HepG2 (cell line): ENCODE measurements around the gene TMEM39A. TPM values are rescaled to one million over a fixed set of nuclear protein-coding genes. Genes with fewer than 3 reads are reported as not detected.

ENCODE experiments used
- ATAC-seq: fragments of 200-7000 bp; cut with Tn5 transposase; 3 replicates; pipeline ENCODE4 v1.9.1; 2020; ENCODE audit warnings: mild to moderate bottlenecking, moderate library complexity
- BruUV-seq: library from RNA; stranded (reverse); fragments of 400-500 nt; replicated peaks from 2 replicates; lab custom pipeline; 2021; lab: Mats Ljungman, UMichigan
- CTCF ChIA-PET: fragments of 300-600 bp; formaldehyde crosslinking; extraction: SDS; loops from one replicate; lab custom pipeline; 2021; ENCODE audit warnings: low total read pairs, inconsistent platforms, low intra/inter-chr PET ratio; lab: Yijun Ruan, JAX
- POLR2A ChIA-PET: fragments of 350-600 bp; sonication (Branson Sonifier 250); formaldehyde crosslinking; loops from one replicate; lab custom pipeline; 2020; ENCODE audit warnings: antibody characterized with exemption, inconsistent platforms; lab: Yijun Ruan, JAX
- DNase-seq: peaks from one replicate; pipeline ENCODE4 v3.0.0-alpha.2; 2015; ENCODE audit warnings: low spot score
- FAIRE-seq: peaks from 3 replicates; lab custom pipeline; 2011; peaks lifted over from hg19 to GRCh38; lab: Jason Lieb, UNC
- H2AFZ ChIP-seq: one replicate; pipeline ENCODE4 v1.6.1; 2011; ENCODE audit warnings: low read length, inconsistent platforms
- H3K27ac ChIP-seq: fragments of 300-600 bp; 3 replicates; pipeline ENCODE4 v1.8.0; 2011; ENCODE audit warnings: mixed run types, mild to moderate bottlenecking, mixed read lengths, low read length, inconsistent platforms; ENCODE audit not compliant: insufficient read depth; ENCODE audit errors: extremely low read length
- H3K27me3 ChIP-seq, 2 experiments: fragments of 200-600 bp in 1 of 2; 2 replicates in 1 of 2; 3 replicates in 1 of 2; pipeline versions ENCODE4 v1.6.0 to v1.8.0; 2011; ENCODE audit warnings: low read length in 2 of 2, mild to moderate bottlenecking in 2 of 2, moderate library complexity in 2 of 2, inconsistent platforms in 1 of 2; ENCODE audit not compliant: insufficient read depth in 2 of 2, control insufficient read depth in 1 of 2
- H3K36me3 ChIP-seq, 2 experiments: fragments of 200-600 bp in 1 of 2; replicated peaks in 1 of 2; 2 replicates in 1 of 2; 3 replicates in 1 of 2; pipeline versions ENCODE4 v1.5.1 to v1.8.0; 2011; ENCODE audit warnings: low read length in 2 of 2, inconsistent platforms in 1 of 2; ENCODE audit not compliant: insufficient read depth in 2 of 2, control insufficient read depth in 1 of 2
- H3K4me1 ChIP-seq: 2 replicates; pipeline ENCODE4 v1.5.1; 2012; ENCODE audit warnings: low read length, inconsistent platforms; ENCODE audit not compliant: insufficient read depth
- H3K4me2 ChIP-seq: 2 replicates; pipeline ENCODE4 v1.6.0; 2011; ENCODE audit warnings: low read depth, low read length, inconsistent platforms
- H3K4me3 ChIP-seq, 3 experiments: fragments of 200-600 bp in 1 of 3; sonication (generic), shearing (Covaris generic) in 1 of 3; replicated peaks in 1 of 3; 2 replicates each; pipeline ENCODE4 v1.5.1; 2011 to 2016; ENCODE audit warnings: low read length in 3 of 3, inconsistent platforms in 2 of 3, low read depth in 2 of 3, mild to moderate bottlenecking in 2 of 3, control low read depth in 1 of 3, mixed read lengths in 1 of 3; ENCODE audit not compliant: insufficient read depth in 1 of 3
- H3K79me2 ChIP-seq: one replicate; pipeline ENCODE4 v1.6.1; 2011; ENCODE audit warnings: low read length, inconsistent platforms; ENCODE audit not compliant: insufficient read depth
- H3K9ac ChIP-seq: 2 replicates; pipeline ENCODE4 v1.6.0; 2011; ENCODE audit warnings: mild to moderate bottlenecking, low read depth, low read length, inconsistent platforms; ENCODE audit not compliant: insufficient read depth
- H3K9me3 ChIP-seq: 2 replicates; pipeline ENCODE4 v1.5.1; 2012; ENCODE audit warnings: mild to moderate bottlenecking, low read length
- H4K20me1 ChIP-seq: 2 replicates; pipeline ENCODE4 v1.6.0; 2011; ENCODE audit warnings: inconsistent platforms, mild to moderate bottlenecking, low read length, moderate library complexity; ENCODE audit not compliant: insufficient read depth
- GMEB1 ChIP-seq: sonication (generic); formaldehyde crosslinking; IDR thresholded peaks from 2 replicates; pipeline ENCODE4 v1.5.1; 2020; ENCODE audit warnings: missing genetic modification reagents, mild to moderate bottlenecking, borderline replicate concordance
- HMG20B ChIP-seq: conservative IDR thresholded peaks from 2 replicates; pipeline ENCODE4 v1.6.1; 2016; ENCODE audit warnings: missing genetic modification reagents, missing compliant biosample characterization
- MAFK ChIP-seq, 2 experiments: IDR thresholded peaks in 1 of 2; conservative IDR thresholded peaks in 1 of 2; 2 replicates each; pipeline ENCODE4 v1.6.1; 2011; ENCODE audit warnings: improper control_type of control experiment in 2 of 2, low read length in 2 of 2
- SPEN ChIP-seq: sonication (generic); formaldehyde crosslinking; IDR thresholded peaks from 2 replicates; pipeline ENCODE4 v1.5.1; 2020; ENCODE audit warnings: low read depth, mild to moderate bottlenecking, missing genetic modification reagents
- SRF ChIP-seq: IDR thresholded peaks from 2 replicates; pipeline ENCODE4 v1.6.1; 2011; ENCODE audit warnings: mild to moderate bottlenecking, low read depth, low read length, moderate library complexity
- THRA ChIP-seq: sonication (generic); formaldehyde crosslinking; IDR thresholded peaks from 2 replicates; pipeline ENCODE4 v1.4.0; 2020; ENCODE audit warnings: missing genetic modification reagents, borderline replicate concordance
- ZNF12 ChIP-seq: sonication (generic); formaldehyde crosslinking; IDR thresholded peaks from 2 replicates; pipeline ENCODE4 v1.5.0; 2020; ENCODE audit warnings: missing genetic modification reagents
- ZNF788 ChIP-seq: sonication (generic); formaldehyde crosslinking; IDR thresholded peaks from 2 replicates; pipeline ENCODE4 v1.5.0; 2020; ENCODE audit warnings: mild to moderate bottlenecking, missing genetic modification reagents, borderline replicate concordance
- WGBS: methylation state at CpG from one replicate; pipeline ENCODE4 v1.1.6; 2017; ENCODE audit warnings: low lambda C conversion rate; 5-methylcytosine and 5-hydroxymethylcytosine counted together
- in situ Hi-C: cut with HindIII; loops from 2 replicates; pipeline ENCODE4 v1.10.0; 2017; ENCODE audit warnings: low pct_unique_long_range_greater_than_20kb; ENCODE audit not compliant: extremely low pct_ligation_motif_present
- intact Hi-C: fragments of 100-400 bp; cut with micrococcal nuclease; formaldehyde crosslinking; loops from one replicate; pipeline ENCODE4 v1.10.0; 2022; ENCODE audit not compliant: unreplicated experiment
- polyA plus RNA-seq, 8 experiments: library from polyadenylated mRNA; depleted of rRNA in 3 of 8; stranded (reverse) in 7 of 8; unstranded in 1 of 8; fragments of >200 nt; fragmentation: Illumina TruSeq in 4 of 8; extraction: Trizol in 4 of 8; gene quantifications; 2 replicates each; pipeline versions ENCODE4 v1.2.1 to v1.2.3, GENCODE V29; 2011 to 2016; ENCODE audit warnings: low read depth in 4 of 8, missing spikeins in 1 of 8, mixed read lengths in 1 of 8; ENCODE audit not compliant: insufficient read depth in 1 of 8
- total RNA-seq, 5 experiments: library from RNA; depleted of rRNA; stranded (reverse); fragments of >200 nt; fragmentation: Illumina TruSeq; extraction: Trizol; gene quantifications; 2 replicates each; pipeline ENCODE4 v1.2.3, GENCODE V29; 2016; ENCODE audit warnings: low read depth in 1 of 5
- TF ChIP-seq, protein P1 (sequence below): sonication (generic); formaldehyde crosslinking; IDR thresholded peaks from 2 replicates; pipeline ENCODE4 v1.4.0; 2020; ENCODE audit warnings: missing genetic modification reagents
- TF ChIP-seq, protein P2 (sequence below): sonication (generic); formaldehyde crosslinking; IDR thresholded peaks from 2 replicates; pipeline ENCODE4 v1.5.1; 2020; ENCODE audit warnings: mild to moderate bottlenecking, missing genetic modification reagents, borderline replicate concordance

TMEM39A gene
- total and polyA plus RNA-seq, 2 of the 13 experiments (the other 11 are each of a cell fraction or from before 2014, with no cell fraction given), result 55.8 to 64.9 TPM

DNA sequence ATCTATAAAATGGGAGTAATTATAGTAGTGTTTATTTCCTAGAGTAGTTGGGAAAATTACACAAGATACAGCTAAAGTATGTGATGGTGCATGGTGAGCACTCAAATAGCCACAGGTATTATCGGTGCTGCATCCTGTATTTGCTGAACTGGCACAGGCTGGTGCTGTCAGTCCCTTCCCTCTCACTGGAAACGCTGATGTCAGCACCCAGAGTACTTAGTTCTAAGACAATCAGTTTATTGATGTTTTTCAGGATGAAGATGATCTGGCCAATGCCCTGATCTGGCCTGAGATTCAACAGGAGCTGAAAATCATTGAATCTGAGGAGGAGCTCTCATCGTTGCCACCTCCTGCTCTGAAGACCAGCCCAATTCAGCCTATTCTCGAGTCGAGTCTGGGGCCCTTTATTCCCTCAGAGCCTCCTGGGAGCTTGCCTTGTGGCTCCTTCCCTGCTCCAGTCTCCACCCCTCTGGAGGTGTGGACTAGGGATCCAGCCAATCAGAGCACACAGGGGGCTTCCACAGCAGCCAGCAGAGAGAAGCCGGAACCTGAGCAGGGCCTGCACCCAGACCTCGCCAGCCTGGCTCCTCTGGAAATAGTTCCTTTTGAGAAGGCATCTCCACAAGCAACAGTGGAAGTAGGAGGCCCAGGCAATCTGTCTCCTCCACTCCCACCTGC, 49.7 kb downstream of the TMEM39A start (continued):
- peak; percentile 85 to 90 for TF ChIP-seq MAFK (conservative IDR thresholded peaks at IDR 0.05 in 1 of 2, IDR thresholded peaks at IDR 0.05 in 1 of 2; ENCODE audit: low read length in 2 of 2)

DNA sequence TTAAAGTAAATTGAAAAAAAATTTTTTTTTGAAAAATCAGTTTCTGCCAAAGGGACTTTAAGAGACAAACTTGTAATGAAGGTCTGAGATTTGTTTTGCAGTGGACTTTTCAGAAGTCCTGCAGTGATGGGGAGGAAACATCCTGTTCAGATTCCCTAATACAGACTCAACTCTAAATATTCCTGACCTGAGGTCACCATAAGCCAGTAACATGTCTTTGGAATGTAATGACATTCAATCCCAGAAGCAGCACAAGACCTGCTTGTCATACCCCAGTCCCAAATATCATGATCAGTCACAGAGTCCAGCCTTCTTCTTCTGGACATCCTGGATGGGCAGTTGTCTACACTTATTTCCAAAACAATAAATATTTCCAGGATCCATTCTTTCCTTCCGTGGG, 53.6 kb downstream of the TMEM39A start:
- intact Hi-C loops, result no loop called here
- Histone ChIP-seq H3K4me3 (no peak overlapping the region), H3K27me3 (no peaks in the 10 kb centered on the region), H3K4me2 (no peak overlapping the region), H3K27ac (no peak overlapping the region), H3K9ac (no peak overlapping the region), H4K20me1 (no peaks in the 10 kb centered on the region), H3K36me3 (no peaks in the 10 kb centered on the region), H3K4me1 (no peaks in the 10 kb centered on the region), H2AFZ (no peak overlapping the region), H3K9me3 (no peaks in the 10 kb centered on the region), H3K79me2 (no peaks in the 10 kb centered on the region)
- POLR2A ChIA-PET, result no interaction called here
- 92% methylated on average over 1 of the region's 1 CpG for WGBS
- FAIRE-seq, result no peak
- TF ChIP-seq SPEN (CRISPR knock-in tag) (no peak), SRF (no peak), ZNF788 (CRISPR knock-in tag) (no peak), HMG20B (CRISPR knock-in tag) (no peak), ZNF12 (CRISPR knock-in tag) (no peak), THRA (CRISPR knock-in tag) (no peak), GMEB1 (CRISPR knock-in tag) (no peak)
- TF ChIP-seq, protein P1, sequence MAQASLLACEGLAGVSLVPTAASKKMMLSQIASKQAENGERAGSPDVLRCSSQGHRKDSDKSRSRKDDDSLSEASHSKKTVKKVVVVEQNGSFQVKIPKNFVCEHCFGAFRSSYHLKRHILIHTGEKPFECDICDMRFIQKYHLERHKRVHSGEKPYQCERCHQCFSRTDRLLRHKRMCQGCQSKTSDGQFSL (CRISPR knock-in tag), result no peak
- TF ChIP-seq, protein P2, sequence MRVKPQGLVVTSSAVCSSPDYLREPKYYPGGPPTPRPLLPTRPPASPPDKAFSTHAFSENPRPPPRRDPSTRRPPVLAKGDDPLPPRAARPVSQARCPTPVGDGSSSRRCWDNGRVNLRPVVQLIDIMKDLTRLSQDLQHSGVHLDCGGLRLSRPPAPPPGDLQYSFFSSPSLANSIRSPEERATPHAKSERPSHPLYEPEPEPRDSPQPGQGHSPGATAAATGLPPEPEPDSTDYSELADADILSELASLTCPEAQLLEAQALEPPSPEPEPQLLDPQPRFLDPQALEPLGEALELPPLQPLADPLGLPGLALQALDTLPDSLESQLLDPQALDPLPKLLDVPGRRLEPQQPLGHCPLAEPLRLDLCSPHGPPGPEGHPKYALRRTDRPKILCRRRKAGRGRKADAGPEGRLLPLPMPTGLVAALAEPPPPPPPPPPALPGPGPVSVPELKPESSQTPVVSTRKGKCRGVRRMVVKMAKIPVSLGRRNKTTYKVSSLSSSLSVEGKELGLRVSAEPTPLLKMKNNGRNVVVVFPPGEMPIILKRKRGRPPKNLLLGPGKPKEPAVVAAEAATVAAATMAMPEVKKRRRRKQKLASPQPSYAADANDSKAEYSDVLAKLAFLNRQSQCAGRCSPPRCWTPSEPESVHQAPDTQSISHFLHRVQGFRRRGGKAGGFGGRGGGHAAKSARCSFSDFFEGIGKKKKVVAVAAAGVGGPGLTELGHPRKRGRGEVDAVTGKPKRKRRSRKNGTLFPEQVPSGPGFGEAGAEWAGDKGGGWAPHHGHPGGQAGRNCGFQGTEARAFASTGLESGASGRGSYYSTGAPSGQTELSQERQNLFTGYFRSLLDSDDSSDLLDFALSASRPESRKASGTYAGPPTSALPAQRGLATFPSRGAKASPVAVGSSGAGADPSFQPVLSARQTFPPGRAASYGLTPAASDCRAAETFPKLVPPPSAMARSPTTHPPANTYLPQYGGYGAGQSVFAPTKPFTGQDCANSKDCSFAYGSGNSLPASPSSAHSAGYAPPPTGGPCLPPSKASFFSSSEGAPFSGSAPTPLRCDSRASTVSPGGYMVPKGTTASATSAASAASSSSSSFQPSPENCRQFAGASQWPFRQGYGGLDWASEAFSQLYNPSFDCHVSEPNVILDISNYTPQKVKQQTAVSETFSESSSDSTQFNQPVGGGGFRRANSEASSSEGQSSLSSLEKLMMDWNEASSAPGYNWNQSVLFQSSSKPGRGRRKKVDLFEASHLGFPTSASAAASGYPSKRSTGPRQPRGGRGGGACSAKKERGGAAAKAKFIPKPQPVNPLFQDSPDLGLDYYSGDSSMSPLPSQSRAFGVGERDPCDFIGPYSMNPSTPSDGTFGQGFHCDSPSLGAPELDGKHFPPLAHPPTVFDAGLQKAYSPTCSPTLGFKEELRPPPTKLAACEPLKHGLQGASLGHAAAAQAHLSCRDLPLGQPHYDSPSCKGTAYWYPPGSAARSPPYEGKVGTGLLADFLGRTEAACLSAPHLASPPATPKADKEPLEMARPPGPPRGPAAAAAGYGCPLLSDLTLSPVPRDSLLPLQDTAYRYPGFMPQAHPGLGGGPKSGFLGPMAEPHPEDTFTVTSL (CRISPR knock-in tag), result no peak
- BruUV-seq, result no TSS peak
- in situ Hi-C loops, result loop anchor here (25.0 kb wide), 1 partner anchor 277 kb away; the partner anchor contains the start of gene COX17
- no peak for DNase-seq
- no peak for ATAC-seq
- CTCF ChIA-PET, result no interaction called here
